Stimulated activated CD8-positive, alpha-beta memory T cell treated with anti-CD3 and anti-CD28 coated beads, Interleukin-2, amount 100 ng/mL, for 1 hour (primary cell): ENCODE results near the gene TMEM236.

Source experiments
- DNase-seq, 2 donors: peaks; one replicate each; pipeline ENCODE4 v3.0.0-alpha.2; 2020; ENCODE audit warnings: low read depth in 2 of 2

TMEM236 gene

GRCh38 chr10:17820943-17821342 lies 68.9 kb downstream of the TMEM236 start:
- DNase-seq = no peak

- DNase-seq = no peak
Observed at GRCh38 chr10:17821893-17822292, 69.9 kb downstream of the TMEM236 start.

- DNase-seq = no peak
Observed at GRCh38 chr10:17831341-17831740, 79.3 kb downstream of the TMEM236 start.

GRCh38 chr10:17831896-17832295 lies 79.9 kb downstream of the TMEM236 start:
- no peak for DNase-seq

- DNase-seq = no peak
Observed at GRCh38 chr10:17833656-17834055, 81.7 kb downstream of the TMEM236 start.

GRCh38 chr10:17835688-17836087 lies 83.7 kb downstream of the TMEM236 start:
- DNase-seq = no peak

- no peak for DNase-seq
Observed at GRCh38 chr10:17836942-17837341, 84.9 kb downstream of the TMEM236 start.

GRCh38 chr10:17838080-17838648 lies 86.2 kb downstream of the TMEM236 start:
- DNase-seq = no peak

- DNase-seq = no peak
Observed at GRCh38 chr10:17841050-17841449, 89.0 kb downstream of the TMEM236 start.

- DNase-seq = no peak
Observed at GRCh38 chr10:17842641-17843040, 90.6 kb downstream of the TMEM236 start.

- DNase-seq = no peak
Observed at GRCh38 chr10:17847585-17848296, 95.7 kb downstream of the TMEM236 start.

- no peak for DNase-seq
Observed at GRCh38 chr10:17848646-17849045, 96.6 kb downstream of the TMEM236 start.
